NCI-H2227 treated with DMSO at 0.1 percent for 48 hours (cell line): ENCODE results near the gene LSM3.

Experiments
- DNase-seq: peaks from one replicate; lab custom pipeline; 2025; lab: John Stamatoyannopoulos, UW

LSM3 gene

GRCh38 chr3:14143271-14144225 is 35.1 kb upstream of the LSM3 start:
- DNase-seq: peak; percentile 79

GRCh38 chr3:14144423-14145075 is 34.1 kb upstream of the LSM3 start:
- peak; percentile 54 for DNase-seq

- no peak for DNase-seq
Measured at GRCh38 chr3:14145236-14145635, 33.4 kb upstream of the LSM3 start.

- no peak for DNase-seq
Measured at GRCh38 chr3:14145670-14146380, 32.8 kb upstream of the LSM3 start.

- no peak for DNase-seq
Measured at GRCh38 chr3:14146381-14147065, 32.1 kb upstream of the LSM3 start.

GRCh38 chr3:14147066-14147435 is 31.6 kb upstream of the LSM3 start:
- no peak for DNase-seq

GRCh38 chr3:14147617-14148016 is 31.0 kb upstream of the LSM3 start:
- DNase-seq: no peak

- DNase-seq: no peak
Measured at GRCh38 chr3:14148041-14148985, 30.3 kb upstream of the LSM3 start.

GRCh38 chr3:14150078-14150477 is 28.5 kb upstream of the LSM3 start:
- DNase-seq: no peak

- DNase-seq: no peak
Measured at GRCh38 chr3:14150491-14151230, 28.0 kb upstream of the LSM3 start.

GRCh38 chr3:14151471-14152083 is 27.0 kb upstream of the LSM3 start:
- DNase-seq: no peak

- no peak for DNase-seq
Measured at GRCh38 chr3:14152233-14152962, 26.2 kb upstream of the LSM3 start.

GRCh38 chr3:14152963-14153355 is 25.7 kb upstream of the LSM3 start:
- DNase-seq: no peak

- no peak for DNase-seq
Measured at GRCh38 chr3:14153663-14154062, 25.0 kb upstream of the LSM3 start.

- no peak for DNase-seq
Measured at GRCh38 chr3:14154276-14154675, 24.3 kb upstream of the LSM3 start.

GRCh38 chr3:14154895-14155440 is 23.6 kb upstream of the LSM3 start:
- DNase-seq: no peak

- no peak for DNase-seq
Measured at GRCh38 chr3:14156201-14156600, 22.4 kb upstream of the LSM3 start.

- DNase-seq: no peak
Measured at GRCh38 chr3:14156843-14157561, 21.6 kb upstream of the LSM3 start.
